ENCODE data around the gene SLCO2A1. TPM values are rescaled to one million over a fixed set of nuclear protein-coding genes. Genes with fewer than 3 reads are reported as not detected.

Gene SLCO2A1
- total RNA-seq, 1 donor from 2014 or later: under 0.01 TPM

DNA sequence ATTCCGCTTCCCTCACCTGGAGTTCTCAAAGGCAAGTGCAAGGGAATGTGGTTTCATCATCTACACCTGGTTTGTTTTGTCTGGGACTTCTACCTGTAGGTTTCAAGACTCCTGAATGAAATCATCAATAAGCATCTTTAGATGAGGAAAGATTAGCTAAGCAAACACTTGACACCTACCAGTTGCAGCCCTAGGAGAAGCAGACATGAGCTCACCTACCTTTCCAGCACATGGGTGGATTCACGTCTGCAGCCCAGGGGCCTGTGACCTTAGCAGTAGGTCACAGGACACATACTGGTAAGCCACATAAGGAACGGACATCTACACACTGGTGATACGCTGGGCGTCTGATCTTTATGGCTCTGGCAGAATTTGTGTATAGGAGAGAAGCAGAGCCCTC lies 26.7 kb downstream of the SLCO2A1 start:
- DNase-seq (ENCODE audit: low spot score in 2 of 2) (no peak), FAIRE-seq (no peak)

- DNase-seq (ENCODE audit: low spot score in 2 of 2) (no peak), FAIRE-seq (no peak)
These were observed 27.4 kb downstream of the SLCO2A1 start for GRCh38 chr3:134002306-134002705.

DNA sequence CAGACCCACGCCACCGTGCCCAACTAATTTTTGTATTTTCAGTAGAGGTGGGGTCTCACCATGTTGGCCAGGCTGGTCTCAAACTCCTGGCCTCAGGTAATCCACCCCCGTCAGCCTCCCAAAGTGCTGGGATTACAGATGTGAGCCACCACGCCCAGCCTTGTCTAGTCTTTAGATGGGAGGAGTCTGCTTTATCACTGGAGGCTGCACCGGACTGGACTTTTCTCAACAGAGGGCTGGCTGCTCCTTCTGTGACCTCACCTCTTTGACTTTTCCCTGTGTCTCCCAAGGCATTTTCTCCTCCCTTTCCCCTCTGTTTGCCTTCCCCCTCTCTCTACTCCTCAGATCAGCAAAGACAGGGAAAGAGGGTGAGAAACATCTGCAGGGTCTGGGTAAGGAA lies 28.5 kb downstream of the SLCO2A1 start:
- DNase-seq (ENCODE audit: low spot score in 2 of 2): no peak
- no peak for FAIRE-seq

DNA sequence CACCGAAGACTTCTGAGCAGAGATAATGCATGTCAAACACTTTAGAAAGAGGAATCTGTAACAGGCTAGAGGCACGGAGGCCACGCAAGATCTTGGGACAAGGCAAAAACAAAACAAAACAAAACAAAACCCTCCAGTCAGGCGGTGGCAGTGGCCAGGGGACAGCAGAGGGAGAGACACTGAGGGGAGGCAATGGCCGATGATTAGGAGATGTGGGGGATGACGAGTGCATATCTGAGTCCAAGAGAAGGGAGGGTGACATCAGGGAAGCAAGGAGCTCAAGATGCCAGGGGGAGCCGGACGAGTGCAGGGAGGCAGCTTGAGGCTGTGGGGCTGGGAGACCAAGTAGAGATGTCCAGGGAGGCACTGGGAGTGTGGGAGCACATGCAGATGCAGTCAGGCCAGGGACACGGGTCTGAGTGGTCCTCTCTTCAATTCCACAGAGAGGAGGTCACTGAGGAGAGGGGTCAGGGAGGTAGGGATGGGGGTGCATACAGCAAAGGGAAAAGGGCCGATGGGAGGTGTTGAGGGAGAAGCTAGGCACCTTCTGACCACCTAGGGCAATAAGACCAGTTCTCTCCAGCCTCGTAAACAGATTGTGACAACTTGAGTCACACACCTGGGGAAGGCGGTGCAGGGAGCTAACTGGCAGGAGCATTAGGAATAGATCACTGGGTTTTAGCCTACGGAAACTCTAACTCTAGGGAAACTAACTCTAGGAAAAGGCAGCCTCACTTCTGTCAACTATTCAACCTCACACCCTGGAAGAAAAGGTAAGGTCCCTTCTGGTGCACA lies 29.6 kb downstream of the SLCO2A1 start:
- no peak for DNase-seq (ENCODE audit: low spot score in 2 of 2)
- no peak for FAIRE-seq

DNA sequence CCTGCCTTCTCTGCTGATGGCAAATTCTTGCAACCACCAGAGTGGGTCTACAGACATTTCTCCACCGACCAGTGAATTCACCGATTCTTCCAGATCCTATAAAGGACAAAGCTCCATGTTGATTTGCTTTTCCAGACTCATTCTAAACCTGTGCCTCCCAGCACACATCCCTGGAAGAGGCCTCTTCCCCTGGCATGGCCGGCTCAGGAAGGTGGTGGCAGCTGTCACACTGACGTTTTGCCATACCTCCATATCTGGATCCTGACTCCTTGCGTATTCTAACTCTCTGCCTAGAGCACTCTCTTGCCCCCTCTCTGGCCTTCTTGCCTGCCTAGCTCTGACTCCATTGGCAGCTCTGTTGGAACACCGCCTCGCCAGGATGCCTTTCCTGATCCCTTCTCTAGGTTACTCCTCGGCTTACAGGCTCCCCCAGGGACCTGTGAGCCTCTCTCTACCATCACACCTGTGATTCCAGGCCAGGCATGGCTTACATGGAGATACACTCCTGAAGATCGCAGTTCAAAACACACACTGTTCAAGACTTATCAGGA lies 31.0 kb downstream of the SLCO2A1 start:
- DNase-seq (ENCODE audit: low spot score in 2 of 2) (no peak), FAIRE-seq (no peak)

GRCh38 chr3:133997871-133998635 lies 31.7 kb downstream of the SLCO2A1 start:
- no peak for FAIRE-seq
- DNase-seq (ENCODE audit: low spot score in 2 of 2): no peak

DNA sequence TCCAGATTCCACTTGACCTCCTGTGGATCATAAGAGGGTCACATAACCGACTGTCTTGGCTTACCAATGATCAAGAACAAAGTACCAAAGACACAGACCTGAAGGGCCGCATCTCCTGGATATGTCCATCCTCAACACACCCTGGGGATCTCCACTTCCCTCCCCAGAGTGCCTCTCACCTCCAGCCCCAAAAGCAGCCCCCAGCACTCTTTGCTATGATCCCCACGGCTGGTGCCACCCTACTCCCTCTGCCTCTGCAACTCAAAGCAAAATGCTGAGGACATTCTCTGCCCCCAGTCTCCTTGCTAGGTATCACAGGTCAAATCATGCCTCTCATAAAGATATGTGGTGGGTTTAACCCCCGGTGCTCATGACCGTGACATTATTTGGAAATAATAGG lies 32.7 kb downstream of the SLCO2A1 start:
- FAIRE-seq (no peak), DNase-seq (ENCODE audit: low spot score in 2 of 2) (no peak)

DNA sequence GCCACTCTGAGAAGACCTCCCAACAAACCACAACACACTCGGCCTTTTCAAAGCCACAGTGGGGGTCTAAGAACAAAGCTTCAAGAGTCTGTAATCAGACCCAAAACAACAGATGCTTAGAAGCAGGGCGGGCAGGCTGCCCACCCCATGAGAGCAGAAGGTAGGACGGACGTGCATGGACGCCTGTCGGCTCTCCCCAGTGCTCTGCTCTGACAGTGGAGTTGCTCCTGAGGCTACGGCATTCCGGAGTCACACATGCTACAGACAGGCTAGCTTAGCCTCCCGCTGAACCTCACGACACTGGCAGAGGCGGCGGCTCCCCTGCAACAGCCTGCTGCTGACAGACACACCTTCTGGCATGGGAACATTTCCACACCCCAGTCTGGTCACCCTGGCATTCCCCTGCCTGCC lies 33.5 kb downstream of the SLCO2A1 start:
- FAIRE-seq (no peak), DNase-seq (ENCODE audit: low spot score in 2 of 2) (no peak)

- DNase-seq (ENCODE audit: low spot score in 2 of 2) (no peak), FAIRE-seq (no peak)
These were observed 34.5 kb downstream of the SLCO2A1 start for GRCh38 chr3:133995264-133995663.

GRCh38 chr3:133994166-133994890 lies 35.4 kb downstream of the SLCO2A1 start:
- FAIRE-seq (no peak), DNase-seq (ENCODE audit: low spot score in 2 of 2) (no peak)

DNA sequence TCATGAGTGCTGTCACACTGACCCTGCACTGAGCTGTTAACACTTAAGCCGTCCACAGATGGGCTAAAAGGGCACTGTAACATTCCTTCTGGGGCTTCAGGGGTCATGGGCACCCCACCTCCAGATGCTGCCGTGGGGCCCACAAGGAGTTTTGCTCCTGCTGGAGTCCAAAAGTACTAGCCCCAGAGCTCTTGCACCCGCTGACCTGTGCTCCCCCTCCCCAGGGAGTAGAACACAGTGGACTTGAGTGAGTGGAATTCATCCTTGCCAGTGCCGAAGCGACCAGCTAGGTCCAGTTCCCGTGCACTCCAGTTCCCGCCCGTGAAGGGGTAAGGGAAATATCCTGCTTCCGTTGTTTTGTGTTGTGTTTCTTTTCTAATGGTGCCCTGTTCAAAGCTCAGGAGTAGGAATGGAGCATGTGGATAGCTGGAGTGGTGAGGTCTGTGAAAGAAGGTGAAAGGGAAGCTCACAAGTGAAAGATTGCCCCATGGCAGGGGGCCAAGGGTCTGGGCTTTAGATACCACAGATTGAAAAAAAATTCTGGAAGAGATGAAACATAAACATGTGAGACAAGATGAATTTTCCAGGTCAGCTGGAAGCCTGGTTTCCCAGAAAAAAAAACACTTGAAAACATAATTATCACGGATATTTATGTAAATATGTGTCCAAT lies 36.6 kb downstream of the SLCO2A1 start:
- no peak for FAIRE-seq
- DNase-seq (ENCODE audit: low spot score in 2 of 2): no peak

- FAIRE-seq (no peak), DNase-seq (ENCODE audit: low spot score in 2 of 2) (no peak)
These were observed 37.3 kb downstream of the SLCO2A1 start for GRCh38 chr3:133992381-133992780.

GRCh38 chr3:133991637-133992036 lies 38.1 kb downstream of the SLCO2A1 start:
- no peak for DNase-seq (ENCODE audit: low spot score in 2 of 2)
- no peak for FAIRE-seq

DNA sequence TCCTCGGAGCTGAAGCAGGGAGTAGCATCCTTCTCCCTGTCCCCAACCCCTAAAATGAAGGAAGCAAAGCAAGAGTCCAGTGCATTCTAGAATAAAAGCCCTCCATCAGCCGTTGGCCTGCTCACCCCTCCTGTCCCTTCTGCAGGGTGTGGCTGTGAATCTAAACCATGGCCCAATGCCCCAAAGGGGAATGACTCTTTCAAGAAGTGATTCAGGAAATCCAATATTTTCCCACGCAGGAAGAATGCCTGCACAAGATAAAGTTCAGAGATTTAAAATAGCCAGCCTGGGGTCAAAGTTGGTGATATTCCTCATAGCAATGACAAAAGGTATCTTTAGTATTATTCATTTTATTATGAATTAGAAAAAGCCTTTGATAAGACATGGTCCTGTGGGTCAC lies 38.5 kb downstream of the SLCO2A1 start:
- DNase-seq (ENCODE audit: low spot score in 2 of 2): no peak
- FAIRE-seq: no peak

DNA sequence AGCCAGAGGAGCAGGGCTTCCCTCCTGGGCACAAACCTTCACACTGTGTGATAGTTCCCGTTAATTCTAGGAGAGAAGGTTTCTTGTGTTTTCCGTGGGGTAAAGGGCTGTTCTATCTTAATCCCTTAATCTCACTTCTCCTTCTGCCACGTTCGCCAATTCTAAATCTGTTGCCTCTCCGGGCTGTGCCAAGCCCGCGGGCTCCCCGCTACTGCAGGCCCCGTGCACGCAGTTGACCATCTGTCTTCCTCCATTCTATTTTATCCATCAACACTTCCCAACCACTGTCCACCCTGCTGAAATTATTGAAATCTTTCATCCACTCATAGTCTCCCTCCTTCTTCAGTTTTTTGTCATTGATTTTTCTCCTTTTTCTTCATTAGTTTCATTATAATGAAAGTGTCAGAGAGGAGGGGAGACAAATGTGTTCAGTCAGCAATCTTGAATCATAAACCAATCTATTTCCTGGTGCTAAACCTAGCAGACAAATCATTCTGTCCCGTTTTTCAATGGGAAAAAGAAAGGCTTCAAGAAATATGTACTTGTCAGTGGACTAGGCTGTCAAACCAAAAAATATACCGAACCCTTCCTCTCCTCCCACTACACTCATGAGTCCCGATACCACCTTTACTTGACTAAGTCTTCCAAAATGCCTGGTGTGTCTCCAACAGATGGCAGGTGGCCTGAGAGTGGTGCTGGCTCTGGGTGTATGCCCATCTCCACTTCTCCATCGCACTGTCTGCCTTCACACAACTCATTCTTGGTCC lies 39.6 kb downstream of the SLCO2A1 start:
- FAIRE-seq (no peak), DNase-seq (ENCODE audit: low spot score in 2 of 2) (no peak)

- FAIRE-seq (no peak), DNase-seq (ENCODE audit: low spot score in 2 of 2) (no peak)
These were observed 41.0 kb downstream of the SLCO2A1 start for GRCh38 chr3:133988631-133989161.

DNA sequence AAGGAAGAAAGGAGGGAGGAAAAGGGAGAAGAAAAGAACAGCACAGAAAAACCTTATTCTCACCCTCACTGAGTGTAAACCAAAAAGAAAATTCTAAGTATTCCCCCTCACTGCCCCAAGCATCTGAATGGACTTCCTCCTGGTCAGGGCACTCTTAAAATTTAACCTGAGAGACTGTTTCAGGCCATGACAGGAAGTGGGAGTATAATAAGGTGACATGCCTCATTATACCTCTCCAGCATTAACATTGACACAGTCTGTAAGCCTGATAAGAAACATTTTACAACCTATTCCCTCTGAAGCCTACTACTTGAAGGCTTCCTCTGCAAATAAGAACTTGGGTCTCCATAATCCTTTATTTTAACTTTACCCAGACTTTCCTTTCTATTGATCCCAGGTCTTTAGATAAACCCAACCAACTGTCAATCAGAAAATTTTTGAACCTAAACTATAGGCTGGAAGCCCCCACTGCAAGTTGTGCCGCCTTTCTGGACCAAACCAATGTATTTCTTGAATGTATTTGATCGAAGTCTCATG lies 41.7 kb downstream of the SLCO2A1 start:
- FAIRE-seq (no peak), DNase-seq (ENCODE audit: low spot score in 2 of 2) (no peak)

- FAIRE-seq: no peak
- DNase-seq (ENCODE audit: low spot score in 2 of 2): no peak
These were observed 42.6 kb downstream of the SLCO2A1 start for GRCh38 chr3:133987136-133987535.

DNA sequence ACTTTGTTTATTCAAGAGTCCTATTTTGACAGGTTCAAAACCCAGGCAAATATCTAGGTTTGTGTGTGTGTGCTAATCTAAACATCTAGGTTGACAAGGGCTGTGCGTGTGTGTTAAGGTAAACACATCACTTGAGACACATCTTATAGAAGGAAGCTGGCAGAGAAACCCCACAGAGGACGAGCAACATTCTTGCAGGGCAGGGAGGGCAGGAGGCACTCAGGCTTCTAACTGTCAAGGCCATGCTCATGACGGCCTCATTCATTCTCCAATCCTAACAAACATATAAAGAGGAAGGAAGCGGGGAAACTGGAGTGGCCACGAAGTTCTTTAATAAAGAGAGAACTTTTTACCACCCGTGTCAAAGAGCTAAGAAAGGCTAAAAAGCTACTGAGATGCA lies 43.4 kb downstream of the SLCO2A1 start:
- DNase-seq (ENCODE audit: low spot score in 2 of 2) (no peak), FAIRE-seq (no peak)
